Vagina (tissue), 2 donors: ENCODE results near the gene C14orf39. TPM values are rescaled to one million over a fixed set of nuclear protein-coding genes. Genes with fewer than 3 reads are reported as not detected.

Source experiments
- DNase-seq, 2 donors: peaks; one replicate each; pipeline ENCODE4 v3.0.0-alpha.2; 2017; ENCODE audit errors: extremely low spot score in 2 of 2
- H3K27ac ChIP-seq: fragments of 200-600 bp; sonication (generic); one replicate; pipeline ENCODE4 v1.5.1; 2019
- H3K27me3 ChIP-seq: fragments of 200-600 bp; sonication (generic); one replicate; pipeline ENCODE4 v1.5.1; 2019
- H3K36me3 ChIP-seq, 2 donors: fragments of 200-600 bp; sonication (generic); one replicate each; pipeline ENCODE4 v1.5.1; 2017 to 2019
- H3K4me1 ChIP-seq: fragments of 200-600 bp; sonication (generic); one replicate; pipeline ENCODE4 v1.5.1; 2019
- H3K4me3 ChIP-seq, 2 donors: fragments of 200-600 bp; sonication (generic); 1 replicate in 1 of 2; 2 replicates in 1 of 2; pipeline ENCODE4 v1.5.1; 2016 to 2019
- H3K9me3 ChIP-seq: fragments of 200-600 bp; sonication (generic); one replicate; pipeline ENCODE4 v1.5.1; 2019
- CTCF ChIP-seq, 3 experiments: fragments of 450-650 bp in 2 of 3; fragments of 200-600 bp in 1 of 3; sonication (generic) in 1 of 3; IDR thresholded peaks; one replicate each; pipeline ENCODE4 v1.5.1; 2017 to 2019; ENCODE audit warnings: antibody characterized with exemption in 3 of 3, mild to moderate bottlenecking in 2 of 3, moderate library complexity in 2 of 3
- POLR2A ChIP-seq, 2 donors: fragments of 450-650 bp; IDR thresholded peaks; one replicate each; pipeline ENCODE4 v1.6.1; 2017; ENCODE audit warnings: antibody characterized with exemption in 2 of 2, mild to moderate bottlenecking in 2 of 2, moderate library complexity in 2 of 2
- POLR2AphosphoS5 ChIP-seq, 2 donors: sonication (generic); formaldehyde crosslinking; IDR thresholded peaks; one replicate each; pipeline ENCODE4 v1.9.0; 2017; ENCODE audit warnings: antibody characterized with exemption in 2 of 2, mild to moderate bottlenecking in 2 of 2, low read depth in 1 of 2; ENCODE audit not compliant: insufficient read depth in 1 of 2
- intact Hi-C: fragments of 100-400 bp; cut with DNase I; formaldehyde crosslinking; loops from one replicate; pipeline ENCODE4 v1.15.1; 2023
- total RNA-seq: library from RNA; depleted of rRNA; stranded (reverse); fragments of >200 nt; gene quantifications from one replicate; pipeline ENCODE4 v1.2.3, GENCODE V29; 2016

Gene C14orf39
- total RNA-seq, 1 donor from 2014 or later: not detected

DNA sequence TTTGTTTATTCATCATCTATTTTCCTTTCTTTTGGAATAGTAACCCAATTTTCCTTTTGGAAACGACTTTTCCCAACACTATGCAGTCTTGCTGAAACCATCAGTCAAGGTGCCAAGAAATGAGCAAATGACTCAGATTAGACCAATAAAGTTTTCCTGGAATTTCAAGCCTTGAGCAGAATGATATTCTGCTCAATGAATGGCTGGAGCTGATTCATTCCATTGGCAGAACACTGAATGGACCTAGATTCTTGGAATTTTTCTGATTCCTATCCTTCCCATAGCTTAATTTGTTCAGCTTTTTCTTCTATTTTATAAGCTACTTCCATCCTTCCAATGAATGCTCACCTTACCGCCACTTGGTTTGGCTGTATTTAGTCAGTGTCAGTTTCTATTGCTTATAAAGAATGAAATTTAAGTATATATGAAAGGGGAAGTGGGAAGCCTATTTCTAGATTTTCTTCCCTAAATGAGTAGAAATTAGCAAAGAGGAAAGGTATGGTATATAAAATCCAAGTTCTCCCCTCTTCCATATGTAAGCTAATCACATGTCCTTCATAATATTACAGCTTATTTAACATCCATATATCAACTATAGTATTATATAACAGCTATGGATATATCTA is 89.0 kb downstream of the C14orf39 start:
- no peaks in the 10 kb centered on the region for H3K9me3 ChIP-seq
- intact Hi-C loops: no loop called here
- no peaks in the 10 kb centered on the region for H3K27me3 ChIP-seq
- DNase-seq: no peak
- TF ChIP-seq POLR2A (IDR thresholded peaks at IDR 0.05) (no peak), POLR2AphosphoS5 (IDR thresholded peaks at IDR 0.05; ENCODE audit: insufficient read depth in 1 of 2, low read depth in 1 of 2) (no peak), CTCF (IDR thresholded peaks at IDR 0.05) (no peak)
- H3K4me3 ChIP-seq: no peak overlapping the region
- no peak overlapping the region for H3K27ac ChIP-seq
- H3K36me3 ChIP-seq: no peaks in the 10 kb centered on the region
- H3K4me1 ChIP-seq: no peaks in the 10 kb centered on the region

Other genes starting within 250 kb of the C14orf39 start
- 33.9 TPM for gene PPM1A, start 236.8 kb downstream of the C14orf39 start, total RNA-seq
- not detected for gene SIX6, start 23.1 kb upstream of the C14orf39 start, total RNA-seq
- gene SIX1, start 163.4 kb upstream of the C14orf39 start, total RNA-seq: 3.7 TPM
- 1.5 TPM for gene SIX4, start 238.3 kb upstream of the C14orf39 start, total RNA-seq
- gene MNAT1, start 248.7 kb upstream of the C14orf39 start, total RNA-seq: 38.1 TPM